Measurements from ENCODE around the gene KLF16. TPM values are rescaled to one million over a fixed set of nuclear protein-coding genes. Genes with fewer than 3 reads are reported as not detected.

KLF16 gene
- total and polyA plus RNA-seq, 3 experiments from 2014 or later = 0.92 to 43.1 (median 42.8) TPM

- H3K4me3 Mint-ChIP-seq = peak overlapping the region in 5 of 7 donors; percentile 28 to 78 (median 58)
- DNase-seq = no peak
Measured at GRCh38 chr19:1906985-1907562, 43.7 kb upstream of the KLF16 start.

GRCh38 chr19:1905863-1906375 is 42.5 kb upstream of the KLF16 start:
- Histone ChIP-seq H3K9me3 (ENCODE audit: low read length) (no peaks in the 10 kb centered on the region), H3K4me1 (ENCODE audit: insufficient read depth, low read length) (peaks cover 15% of the 10 kb centered on the region), H3K36me3 (ENCODE audit: insufficient read depth, low read length) (no peaks in the 10 kb centered on the region), H3K27ac (ENCODE audit: low read depth, low read length) (peak overlapping the region; percentile 70), H3K4me3 (ENCODE audit: low read length) (peak overlapping the region; percentile 74), H3K27me3 (ENCODE audit: insufficient read depth, low read length, poor library complexity, severe bottlenecking) (no peaks in the 10 kb centered on the region)
- Mint-ChIP-seq H3K9me3 (no peaks in the 10 kb centered on the region), H3K4me3 (peak overlapping the region; percentile 85 to 95 (median 89)), H3K27me3 (no peaks in the 10 kb centered on the region), H3K27ac (peak overlapping the region; percentile 9 to 97 (median 92)), H3K4me1 (peaks cover 22 to 41% (median 31%) of the 10 kb centered on the region in 3 donors), H3K36me3 (peaks cover 0 to 5% (median 0%) of the 10 kb centered on the region in 3 donors)
- no peak for DNase-seq
- POLR2A ChIA-PET = interaction anchor here (1.0 to 2.5 kb wide), 2 partner anchors 30 to 41 kb away, joined by 3 to 6 read pairs; no protein-coding TSS in a partner anchor
- CTCF ChIA-PET = interaction anchor here (1.9 kb wide), 1 partner anchor 31 kb away, joined by 5 read pairs; no protein-coding TSS in a partner anchor

More at GRCh38 chr19:1906985-1907562, 43.7 kb upstream of the KLF16 start:
- POLR2A ChIA-PET = interaction anchor here (0.6 kb wide), 1 partner anchor 32 kb away, joined by 8 read pairs; no protein-coding TSS in a partner anchor
- no peak overlapping the region for H3K27ac ChIP-seq (ENCODE audit: low read depth, low read length)
- no peaks in the 10 kb centered on the region for H3K27me3 Mint-ChIP-seq
- no peak overlapping the region for H3K4me3 ChIP-seq (ENCODE audit: low read length)
- H3K9me3 ChIP-seq (ENCODE audit: low read length) = no peaks in the 10 kb centered on the region
- peaks cover 0 to 5% (median 0%) of the 10 kb centered on the region in 3 donors for H3K36me3 Mint-ChIP-seq
- peaks cover 15% of the 10 kb centered on the region for H3K4me1 ChIP-seq (ENCODE audit: insufficient read depth, low read length)
- CTCF ChIA-PET = interaction anchor here (1.9 kb wide), 1 partner anchor 32 kb away, joined by 5 read pairs; no protein-coding TSS in a partner anchor
- H3K4me1 Mint-ChIP-seq = peaks cover 22 to 41% (median 37%) of the 10 kb centered on the region in 3 donors
- peak overlapping the region in 3 of 8 donors; percentile 29 to 77 (median 50) for H3K27ac Mint-ChIP-seq
- no peaks in the 10 kb centered on the region for H3K9me3 Mint-ChIP-seq
- no peaks in the 10 kb centered on the region for H3K27me3 ChIP-seq (ENCODE audit: insufficient read depth, low read length, poor library complexity, severe bottlenecking)
- no peaks in the 10 kb centered on the region for H3K36me3 ChIP-seq (ENCODE audit: insufficient read depth, low read length)

GRCh38 chr19:1905110-1905862 is 41.9 kb upstream of the KLF16 start, which contains the start of the genes ADAT3 and SCAMP4:
Gene ADAT3 (plus strand): TSS chr19:1905399. CDS start chr19:1912048, 6,649 bp downstream.
Gene SCAMP4 (plus strand): TSS chr19:1905399. CDS start chr19:1915020, 9,621 bp downstream.
- Mint-ChIP-seq H3K9me3 (no peaks in the 10 kb centered on the region), H3K4me3 (peak within 1 kb of the TSS; percentile 85 to 95 (median 89)), H3K27me3 (no peaks in the 10 kb centered on the region), H3K4me1 (peaks cover 21 to 39% (median 27%) of the 10 kb centered on the region in 3 donors), H3K27ac (peak within 1 kb of the TSS; percentile 85 to 97 (median 92)), H3K36me3 (peaks cover 0 to 4% (median 0%) of the 10 kb centered on the region in 3 donors)
- peak within 1 kb of the TSS; percentile 74 for H3K4me3 ChIP-seq (ENCODE audit: low read length)
- H3K4me1 ChIP-seq (ENCODE audit: insufficient read depth, low read length) = peaks cover 15% of the 10 kb centered on the region
- no peaks in the 10 kb centered on the region for H3K27me3 ChIP-seq (ENCODE audit: insufficient read depth, low read length, poor library complexity, severe bottlenecking)
- peak within 1 kb of the TSS; percentile 70 for H3K27ac ChIP-seq (ENCODE audit: low read depth, low read length)
- peak; percentile 95 to 99 (median 97) for DNase-seq
- no peaks in the 10 kb centered on the region for H3K9me3 ChIP-seq (ENCODE audit: low read length)
- POLR2A ChIA-PET = interaction anchor here (1.0 to 2.5 kb wide), 2 partner anchors 29 to 40 kb away, joined by 3 to 6 read pairs; no protein-coding TSS in a partner anchor
- H3K36me3 ChIP-seq (ENCODE audit: insufficient read depth, low read length) = no peaks in the 10 kb centered on the region
- CTCF ChIA-PET = interaction anchor here (1.9 kb wide), 1 partner anchor 30 kb away, joined by 5 read pairs; no protein-coding TSS in a partner anchor

- DNase-seq = no peak
- no peaks in the 10 kb centered on the region for H3K9me3 ChIP-seq (ENCODE audit: low read length)
- ChIA-PET CTCF (interaction anchor here (1.1 kb wide), 1 partner anchor 13 kb away, joined by 3 read pairs; no protein-coding TSS in a partner anchor), POLR2A (interaction anchor here (2.5 kb wide), 1 partner anchor 29 kb away, joined by 6 read pairs; no protein-coding TSS in a partner anchor)
- Mint-ChIP-seq H3K4me1 (peaks cover 18 to 34% (median 22%) of the 10 kb centered on the region in 3 donors), H3K27me3 (no peaks in the 10 kb centered on the region), H3K4me3 (peak overlapping the region in 5 of 7 donors; percentile 45 to 92 (median 83)), H3K36me3 (peaks cover 0 to 3% (median 0%) of the 10 kb centered on the region in 3 donors), H3K9me3 (no peaks in the 10 kb centered on the region), H3K27ac (peak overlapping the region in 6 of 8 donors; percentile 54 to 87 (median 83))
- no peaks in the 10 kb centered on the region for H3K27me3 ChIP-seq (ENCODE audit: insufficient read depth, low read length, poor library complexity, severe bottlenecking)
- peaks cover 15% of the 10 kb centered on the region for H3K4me1 ChIP-seq (ENCODE audit: insufficient read depth, low read length)
- peak overlapping the region; percentile 70 for H3K27ac ChIP-seq (ENCODE audit: low read depth, low read length)
- no peak overlapping the region for H3K4me3 ChIP-seq (ENCODE audit: low read length)
- H3K36me3 ChIP-seq (ENCODE audit: insufficient read depth, low read length) = no peaks in the 10 kb centered on the region
Measured at GRCh38 chr19:1904860-1905109, 41.4 kb upstream of the KLF16 start.

GRCh38 chr19:1902923-1903322 is 39.5 kb upstream of the KLF16 start:
- H3K9me3 ChIP-seq (ENCODE audit: low read length) = no peaks in the 10 kb centered on the region
- peaks cover 19% of the 10 kb centered on the region for H3K4me1 ChIP-seq (ENCODE audit: insufficient read depth, low read length)
- H3K27ac ChIP-seq (ENCODE audit: low read depth, low read length) = no peak overlapping the region
- peaks cover 8 to 19% (median 10%) of the 10 kb centered on the region in 3 donors for H3K4me1 Mint-ChIP-seq
- H3K27ac Mint-ChIP-seq = peak overlapping the region in 3 of 8 donors; percentile 6 to 85 (median 32)
- peaks cover 0 to 3% (median 0%) of the 10 kb centered on the region in 3 donors for H3K36me3 Mint-ChIP-seq
- H3K9me3 Mint-ChIP-seq = no peaks in the 10 kb centered on the region
- no peak overlapping the region for H3K4me3 ChIP-seq (ENCODE audit: low read length)
- ChIA-PET CTCF (interaction anchor here (0.6 to 3.5 kb wide), 6 partner anchors 9 to 1460 kb away, joined by 3 to 17 read pairs (median 3); partner anchors contain the start of gene ABHD17A), POLR2A (interaction anchor here (0.6 to 0.7 kb wide), 3 partner anchors 164 to 1605 kb away, joined by 6 to 8 read pairs (median 6); no protein-coding TSS in a partner anchor)
- H3K4me3 Mint-ChIP-seq = peak overlapping the region in 1 of 7 donors; percentile 20
- no peaks in the 10 kb centered on the region for H3K36me3 ChIP-seq (ENCODE audit: insufficient read depth, low read length)
- no peaks in the 10 kb centered on the region for H3K27me3 ChIP-seq (ENCODE audit: insufficient read depth, low read length, poor library complexity, severe bottlenecking)
- no peak for DNase-seq
- no peaks in the 10 kb centered on the region for H3K27me3 Mint-ChIP-seq

GRCh38 chr19:1901940-1902404 is 38.6 kb upstream of the KLF16 start:
- Mint-ChIP-seq H3K9me3 (no peaks in the 10 kb centered on the region), H3K36me3 (peaks cover 0 to 3% (median 0%) of the 10 kb centered on the region in 3 donors), H3K27me3 (no peaks in the 10 kb centered on the region), H3K4me3 (no peak overlapping the region), H3K4me1 (peaks cover 16 to 25% (median 18%) of the 10 kb centered on the region in 3 donors), H3K27ac (peak overlapping the region in 1 of 8 donors; percentile 56)
- DNase-seq = no peak
- H3K4me1 ChIP-seq (ENCODE audit: insufficient read depth, low read length) = peaks cover 26% of the 10 kb centered on the region
- H3K27ac ChIP-seq (ENCODE audit: low read depth, low read length) = no peak overlapping the region
- H3K9me3 ChIP-seq (ENCODE audit: low read length) = no peaks in the 10 kb centered on the region
- no peak overlapping the region for H3K4me3 ChIP-seq (ENCODE audit: low read length)
- no peaks in the 10 kb centered on the region for H3K36me3 ChIP-seq (ENCODE audit: insufficient read depth, low read length)
- ChIA-PET CTCF (interaction anchor here (1.0 to 3.5 kb wide), 5 partner anchors 9 to 38 kb away, joined by 3 to 17 read pairs (median 3); partner anchors contain the start of gene ABHD17A), POLR2A (no interaction called here)
- H3K27me3 ChIP-seq (ENCODE audit: insufficient read depth, low read length, poor library complexity, severe bottlenecking) = no peaks in the 10 kb centered on the region

GRCh38 chr19:1896508-1896907 is 33.1 kb upstream of the KLF16 start:
- Histone ChIP-seq H3K27ac (ENCODE audit: low read depth, low read length) (no peak overlapping the region), H3K36me3 (ENCODE audit: insufficient read depth, low read length) (no peaks in the 10 kb centered on the region), H3K4me1 (ENCODE audit: insufficient read depth, low read length) (peaks cover 37% of the 10 kb centered on the region), H3K4me3 (ENCODE audit: low read length) (no peak overlapping the region), H3K9me3 (ENCODE audit: low read length) (no peaks in the 10 kb centered on the region), H3K27me3 (ENCODE audit: insufficient read depth, low read length, poor library complexity, severe bottlenecking) (no peaks in the 10 kb centered on the region)
- Mint-ChIP-seq H3K27ac (peak overlapping the region; percentile 26 to 98 (median 89)), H3K36me3 (no peaks in the 10 kb centered on the region), H3K4me1 (peaks cover 27 to 42% (median 41%) of the 10 kb centered on the region in 3 donors), H3K27me3 (no peaks in the 10 kb centered on the region), H3K4me3 (peak overlapping the region; percentile 75 to 95 (median 87)), H3K9me3 (no peaks in the 10 kb centered on the region)
- CTCF ChIA-PET = interaction anchor here (0.9 to 3.0 kb wide), 9 partner anchors 11 to 255 kb away, joined by 3 to 20 read pairs (median 6); partner anchors contain the start of genes ABHD17A and AP3D1
- no peak for DNase-seq
- POLR2A ChIA-PET = interaction anchor here (0.5 to 2.7 kb wide), 6 partner anchors 21 to 357 kb away, joined by 3 to 20 read pairs (median 6); no protein-coding TSS in a partner anchor
